Ovary (tissue), 3 donors: ENCODE results near the gene PEX1.
A peak's percentile ranks its signal among the peaks of the same experiment; 100 is the strongest.

ENCODE experiments used
- POLR2A ChIP-seq: fragments of 450-650 bp; IDR thresholded peaks from one replicate; pipeline ENCODE4 v1.6.1; 2017; ENCODE audit warnings: antibody characterized with exemption, mild to moderate bottlenecking, moderate library complexity
- TF ChIP-seq, protein P1 (sequence below), 3 donors: fragments of 450-650 bp in 2 of 3; fragments of 200-600 bp in 1 of 3; IDR thresholded peaks; one replicate each; pipeline versions ENCODE4 v1.5.1 to v1.8.0; 2016 to 2022; ENCODE audit warnings: antibody characterized with exemption in 3 of 3, mild to moderate bottlenecking in 1 of 3
- donor health status: DM: no; HTN: no; CAD: no.

DNA sequence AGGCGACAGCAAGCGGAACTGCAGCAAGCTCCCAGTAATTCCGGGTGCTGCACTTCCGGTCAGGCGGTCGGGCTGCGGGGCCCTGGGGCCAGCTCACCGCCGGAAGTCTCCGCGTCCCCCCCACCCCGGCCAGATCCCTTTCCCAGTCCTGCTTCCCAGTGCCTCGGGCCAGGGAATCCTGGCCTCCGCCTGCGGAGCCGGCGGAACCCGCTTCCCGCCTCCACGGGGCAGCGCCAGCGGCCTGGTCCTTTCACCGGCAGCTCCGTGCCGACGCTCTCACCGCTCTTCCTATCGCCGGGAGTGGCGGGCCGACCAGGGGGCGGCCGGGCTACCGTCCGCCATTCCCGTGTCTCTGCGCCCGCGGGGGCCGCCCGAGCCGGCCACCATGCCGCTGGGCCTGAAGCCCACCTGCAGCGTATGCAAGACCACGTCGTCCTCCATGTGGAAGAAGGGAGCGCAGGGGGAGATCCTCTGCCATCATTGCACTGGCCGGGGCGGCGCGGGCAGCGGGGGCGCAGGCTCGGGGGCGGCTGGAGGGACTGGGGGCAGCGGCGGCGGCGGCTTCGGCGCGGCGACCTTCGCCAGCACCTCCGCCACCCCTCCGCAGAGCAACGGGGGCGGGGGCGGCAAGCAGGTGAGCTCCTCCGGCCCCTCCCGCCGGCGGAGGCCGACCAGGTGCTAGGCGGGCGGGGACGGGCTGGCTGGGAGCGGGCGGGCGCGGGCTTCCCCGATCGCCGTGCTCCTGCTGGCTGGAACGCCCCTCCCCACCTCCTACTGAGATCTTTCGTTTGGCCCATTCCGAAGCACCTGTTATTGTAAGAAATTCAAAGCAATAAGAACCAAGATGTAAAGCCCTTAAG, 80.7 kb downstream of the PEX1 start, which contains the start of gene GATAD1:
- TF ChIP-seq POLR2A, result peak; percentile 70
- TF ChIP-seq, protein P1, sequence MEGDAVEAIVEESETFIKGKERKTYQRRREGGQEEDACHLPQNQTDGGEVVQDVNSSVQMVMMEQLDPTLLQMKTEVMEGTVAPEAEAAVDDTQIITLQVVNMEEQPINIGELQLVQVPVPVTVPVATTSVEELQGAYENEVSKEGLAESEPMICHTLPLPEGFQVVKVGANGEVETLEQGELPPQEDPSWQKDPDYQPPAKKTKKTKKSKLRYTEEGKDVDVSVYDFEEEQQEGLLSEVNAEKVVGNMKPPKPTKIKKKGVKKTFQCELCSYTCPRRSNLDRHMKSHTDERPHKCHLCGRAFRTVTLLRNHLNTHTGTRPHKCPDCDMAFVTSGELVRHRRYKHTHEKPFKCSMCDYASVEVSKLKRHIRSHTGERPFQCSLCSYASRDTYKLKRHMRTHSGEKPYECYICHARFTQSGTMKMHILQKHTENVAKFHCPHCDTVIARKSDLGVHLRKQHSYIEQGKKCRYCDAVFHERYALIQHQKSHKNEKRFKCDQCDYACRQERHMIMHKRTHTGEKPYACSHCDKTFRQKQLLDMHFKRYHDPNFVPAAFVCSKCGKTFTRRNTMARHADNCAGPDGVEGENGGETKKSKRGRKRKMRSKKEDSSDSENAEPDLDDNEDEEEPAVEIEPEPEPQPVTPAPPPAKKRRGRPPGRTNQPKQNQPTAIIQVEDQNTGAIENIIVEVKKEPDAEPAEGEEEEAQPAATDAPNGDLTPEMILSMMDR (IDR thresholded peaks at IDR 0.05), result peak in 2 of 3 donors; percentile 91 to 93
